ENCODE results near the gene MBTPS1. TPM values are rescaled to one million over a fixed set of nuclear protein-coding genes. Genes with fewer than 3 reads are reported as not detected.

MBTPS1 gene
- 71.9 TPM for polyA plus RNA-seq (2013, experiment 1 of 2; ENCODE audit: insufficient read length)
- polyA plus RNA-seq (2013, experiment 2 of 2; ENCODE audit: insufficient read length): 68.6 TPM

DNA sequence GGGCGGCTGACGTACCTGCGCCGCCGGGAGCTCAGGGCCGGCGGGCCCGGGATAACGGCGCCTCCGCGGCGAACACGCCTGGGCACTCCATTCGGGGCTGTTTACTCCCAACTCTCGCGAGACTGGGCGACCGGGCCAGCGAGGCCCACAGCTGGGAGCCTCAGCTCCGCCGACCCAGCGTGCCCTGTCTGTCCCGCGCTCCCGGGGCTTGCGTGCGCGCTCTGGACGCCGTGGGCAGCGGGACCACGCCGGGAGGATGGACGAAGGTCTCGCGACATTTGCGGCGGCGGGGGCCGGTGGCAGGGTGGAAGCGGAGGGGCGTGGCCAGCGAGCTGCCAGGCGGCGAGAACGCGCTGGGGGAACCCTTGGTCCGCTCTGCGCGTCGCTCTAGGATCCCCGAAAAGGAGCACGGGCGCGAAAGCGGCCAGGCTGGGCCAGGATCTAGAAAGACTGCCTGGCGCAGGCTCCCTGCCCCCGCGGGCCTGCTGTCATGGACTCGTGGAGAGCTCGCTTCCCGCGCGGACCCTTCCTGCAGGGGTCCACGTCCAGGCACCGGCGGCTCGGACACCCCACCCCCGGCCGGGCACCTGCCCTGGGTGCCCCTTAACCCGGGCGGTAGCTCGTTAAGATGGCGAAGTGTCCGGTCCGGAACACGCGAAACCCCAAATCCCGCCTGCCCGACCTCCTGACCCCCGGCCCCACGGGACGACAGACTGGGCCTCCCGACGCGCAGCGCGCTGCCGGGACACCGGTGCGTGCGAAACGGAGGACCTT lies at the start of gene MBTPS1:
TSS of gene MBTPS1 (minus strand) at position 223 of the 774 bp plus-strand sequence. CDS start 15,159 bp downstream, outside the sequence.
- DNase-seq: peak; percentile 98

- no peak for DNase-seq
These were observed 49.0 kb upstream of the MBTPS1 start for GRCh38 chr16:84165746-84166145.

GRCh38 chr16:84161801-84162200 lies 45.1 kb upstream of the MBTPS1 start:
- no peak for DNase-seq

GRCh38 chr16:84161037-84161436 lies 44.3 kb upstream of the MBTPS1 start:
- no peak for DNase-seq

DNA sequence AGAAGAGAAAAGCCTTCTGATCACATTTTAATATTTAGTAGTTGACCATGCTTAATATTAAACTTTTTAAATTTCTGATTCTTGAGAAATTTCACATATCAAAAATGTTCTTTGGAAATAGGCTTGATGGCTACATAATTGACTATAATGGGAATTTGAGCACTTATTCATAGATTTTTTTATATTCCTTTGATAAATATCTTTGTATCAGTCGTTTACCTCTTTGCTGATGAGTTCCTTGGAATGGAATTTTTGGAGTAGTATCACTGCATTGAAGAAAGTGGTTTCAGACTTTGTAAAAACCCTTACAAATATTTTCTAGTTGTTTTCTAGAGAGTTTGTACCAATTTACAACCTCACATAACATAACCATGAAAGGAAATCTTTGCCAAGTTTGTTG lies 43.1 kb upstream of the MBTPS1 start:
- no peak for DNase-seq

GRCh38 chr16:84159007-84159406 lies 42.3 kb upstream of the MBTPS1 start:
- DNase-seq: no peak

DNA sequence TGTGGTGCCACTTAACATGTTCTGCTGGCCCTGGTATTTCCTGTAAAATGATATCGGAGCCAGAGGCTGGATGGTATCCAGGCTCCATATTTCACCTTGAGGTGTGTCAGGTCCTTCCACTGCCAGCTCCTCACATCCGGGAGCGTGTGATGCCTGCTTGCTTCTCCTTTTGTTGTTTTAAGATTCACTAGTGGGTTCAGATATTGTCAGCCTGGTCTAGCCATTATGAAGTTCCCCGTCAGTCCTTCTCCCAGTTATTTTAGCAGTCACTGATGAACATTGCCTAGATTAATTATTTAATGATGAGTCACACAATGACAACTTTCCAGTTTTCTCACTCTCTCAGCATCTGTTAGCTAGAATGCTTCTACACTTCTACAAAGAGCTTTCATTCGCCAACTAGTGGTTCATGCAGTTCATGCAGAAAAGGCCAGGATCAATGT lies 39.6 kb upstream of the MBTPS1 start:
- DNase-seq: no peak

DNA sequence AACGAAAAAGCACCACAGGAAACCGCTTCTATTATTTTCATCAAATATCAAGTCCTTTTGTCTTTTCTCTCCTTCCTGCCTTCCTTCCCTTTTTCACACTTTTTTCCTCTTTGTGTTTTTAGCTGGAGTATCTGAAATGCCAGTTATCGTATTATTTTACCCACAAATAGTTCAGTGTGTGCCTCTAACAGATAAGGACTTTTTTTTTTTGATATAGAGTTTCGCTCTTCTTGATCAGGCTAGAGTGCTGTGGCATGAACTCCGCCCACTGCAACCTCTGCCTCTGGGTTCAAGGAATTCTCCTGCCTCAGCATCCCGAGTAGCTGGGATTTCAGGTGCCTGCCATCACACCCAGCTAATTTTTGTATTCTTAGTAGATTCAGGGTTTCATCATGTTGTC lies 39.0 kb upstream of the MBTPS1 start:
- DNase-seq: no peak

DNA sequence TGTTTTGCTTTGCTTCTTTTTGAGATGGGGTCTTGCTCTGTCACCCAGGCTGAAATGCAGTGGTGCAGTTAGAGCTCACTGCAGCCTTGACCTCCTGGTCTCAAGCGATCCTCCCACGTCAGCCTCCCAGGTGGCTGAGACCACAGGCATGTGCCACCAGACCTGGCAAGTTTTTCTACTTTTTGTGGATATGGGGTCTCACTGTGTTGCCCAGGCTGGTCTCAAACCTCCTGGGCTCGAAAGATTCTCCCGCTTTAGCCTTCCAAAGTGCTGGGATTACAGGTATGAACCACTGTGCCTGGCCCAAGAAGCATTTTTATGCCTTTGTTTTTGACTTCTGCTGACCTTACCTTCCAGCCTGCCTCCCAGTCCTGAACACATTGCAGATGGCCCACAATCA lies 38.5 kb upstream of the MBTPS1 start:
- no peak for DNase-seq

DNA sequence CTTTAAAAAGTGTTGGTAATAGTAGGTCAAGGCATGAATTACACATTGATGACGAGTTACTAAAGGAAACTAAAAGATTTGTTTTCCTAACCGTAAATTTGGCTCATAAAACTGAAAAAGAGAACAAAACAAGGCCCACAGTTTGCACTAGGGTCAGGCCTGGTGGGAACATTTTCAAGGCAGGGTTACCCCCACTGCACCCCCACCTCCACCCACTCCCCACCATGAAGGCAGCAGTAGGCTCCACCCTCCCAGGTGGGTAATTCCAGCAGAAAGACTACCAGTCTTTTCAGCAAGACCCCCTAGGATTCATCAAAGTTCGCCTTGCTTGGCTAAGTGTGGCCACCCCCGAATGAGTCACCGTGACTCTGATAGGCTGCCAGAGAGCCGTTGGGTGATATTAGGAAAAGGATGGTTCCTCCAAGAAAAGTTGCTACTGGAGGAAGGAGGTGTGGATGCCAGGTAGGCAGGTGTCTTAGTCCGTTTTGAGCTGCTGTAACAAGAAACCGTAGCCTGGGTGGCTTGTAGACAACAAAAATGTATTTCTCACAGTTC lies 37.0 kb upstream of the MBTPS1 start:
- no peak for DNase-seq

DNA sequence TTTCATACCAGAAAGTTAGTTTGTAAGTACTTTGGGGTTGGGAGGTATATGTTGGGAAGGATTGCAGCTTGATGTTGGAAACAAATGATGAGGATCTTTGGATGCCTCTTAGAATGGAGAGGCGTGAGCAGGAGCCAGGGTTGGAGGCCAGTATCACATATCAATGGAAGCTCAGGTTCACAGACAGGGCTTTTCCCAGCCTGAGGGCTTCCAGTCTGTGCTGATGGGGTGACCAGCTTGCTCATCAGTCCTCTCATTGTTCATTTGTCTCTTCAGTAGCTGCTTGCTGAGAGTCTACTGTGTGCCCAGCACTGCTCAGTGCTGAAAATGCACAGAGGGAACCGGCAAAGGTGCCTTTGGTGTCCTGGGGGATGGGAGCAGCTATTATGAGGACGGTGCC lies 34.2 kb upstream of the MBTPS1 start:
- DNase-seq: no peak

GRCh38 chr16:84144859-84145639 lies 28.3 kb upstream of the MBTPS1 start, which contains the start of the genes DNAAF1 and HSDL1:
TSS of gene DNAAF1 (plus strand) at chr16:84145308. CDS start at chr16:84145441, 133 bp downstream.
TSS of gene HSDL1 (minus strand) at chr16:84145177. CDS start at chr16:84131321, 13,856 bp downstream.
- peak; percentile 79 for DNase-seq

GRCh38 chr16:84144209-84144858 lies 27.6 kb upstream of the MBTPS1 start:
- DNase-seq: no peak

DNA sequence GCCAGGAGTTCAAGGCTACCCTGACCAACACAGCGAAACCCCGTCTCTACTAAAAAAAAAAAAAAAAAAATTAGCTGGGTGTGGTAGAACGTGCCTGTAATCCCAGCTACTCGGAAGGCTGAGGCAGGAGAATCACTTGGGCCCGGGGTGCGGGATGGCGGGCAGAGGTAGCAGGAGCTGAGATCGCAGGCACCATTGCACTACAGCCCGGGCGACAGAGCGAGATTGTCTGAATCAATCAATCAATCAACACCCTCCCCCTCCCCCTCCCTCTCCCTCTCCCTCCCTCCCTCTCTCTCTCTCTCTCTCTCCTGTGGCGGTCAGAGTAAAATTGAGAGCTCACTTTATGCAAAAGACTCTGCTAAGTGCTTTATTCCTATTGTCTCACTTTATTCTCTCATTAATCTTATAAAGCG lies 27.1 kb upstream of the MBTPS1 start:
- DNase-seq: no peak

DNA sequence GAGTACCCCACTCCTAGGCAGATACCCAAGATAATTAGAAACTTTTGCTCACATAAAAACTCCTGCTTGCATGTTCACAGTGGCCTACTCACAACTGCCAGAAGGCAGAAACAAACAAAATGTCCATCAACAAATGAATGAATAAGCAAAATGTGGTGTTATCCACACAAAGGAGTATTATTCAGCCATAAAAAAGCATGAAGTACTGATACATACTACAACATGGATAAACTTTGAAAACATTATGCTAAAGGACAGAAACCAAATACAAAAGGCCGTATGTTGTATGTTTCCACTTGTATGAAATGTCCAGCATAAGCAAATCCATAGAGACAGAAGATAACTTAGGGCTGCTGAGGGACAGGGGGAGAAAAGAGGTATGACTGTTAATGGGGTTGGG lies 26.3 kb upstream of the MBTPS1 start:
- no peak for DNase-seq

GRCh38 chr16:84141143-84141670 lies 24.5 kb upstream of the MBTPS1 start:
- DNase-seq: no peak

DNA sequence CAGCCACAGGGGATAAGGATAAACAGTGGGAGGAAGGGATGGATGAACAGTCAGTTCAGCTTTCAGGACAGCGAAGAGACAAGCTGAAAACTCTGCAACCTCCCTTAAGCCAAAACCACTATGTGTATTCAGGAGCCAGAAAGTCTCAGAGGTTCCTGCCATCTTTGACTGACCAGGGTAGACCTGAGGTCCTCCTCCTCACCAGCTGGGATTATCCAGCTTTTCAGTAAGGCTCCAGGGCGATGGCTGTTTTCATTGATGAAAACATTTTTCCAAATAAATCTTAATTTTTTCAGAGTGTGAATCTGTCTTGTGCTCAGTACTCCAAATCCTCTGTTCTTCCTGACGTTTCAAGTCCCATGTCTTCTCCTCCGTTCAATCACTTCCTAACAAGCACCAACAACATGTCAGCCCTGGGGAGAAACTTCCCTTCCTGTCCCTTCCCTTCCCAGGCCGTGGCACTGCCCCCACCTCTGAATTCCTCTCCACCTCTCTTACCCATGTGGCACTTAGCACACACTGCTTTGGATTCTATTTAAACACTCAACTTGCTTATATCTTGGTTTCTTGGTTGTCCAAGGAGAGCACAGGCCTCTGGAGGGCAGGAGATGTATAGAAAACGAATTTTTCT lies 23.0 kb upstream of the MBTPS1 start:
- no peak for DNase-seq

DNA sequence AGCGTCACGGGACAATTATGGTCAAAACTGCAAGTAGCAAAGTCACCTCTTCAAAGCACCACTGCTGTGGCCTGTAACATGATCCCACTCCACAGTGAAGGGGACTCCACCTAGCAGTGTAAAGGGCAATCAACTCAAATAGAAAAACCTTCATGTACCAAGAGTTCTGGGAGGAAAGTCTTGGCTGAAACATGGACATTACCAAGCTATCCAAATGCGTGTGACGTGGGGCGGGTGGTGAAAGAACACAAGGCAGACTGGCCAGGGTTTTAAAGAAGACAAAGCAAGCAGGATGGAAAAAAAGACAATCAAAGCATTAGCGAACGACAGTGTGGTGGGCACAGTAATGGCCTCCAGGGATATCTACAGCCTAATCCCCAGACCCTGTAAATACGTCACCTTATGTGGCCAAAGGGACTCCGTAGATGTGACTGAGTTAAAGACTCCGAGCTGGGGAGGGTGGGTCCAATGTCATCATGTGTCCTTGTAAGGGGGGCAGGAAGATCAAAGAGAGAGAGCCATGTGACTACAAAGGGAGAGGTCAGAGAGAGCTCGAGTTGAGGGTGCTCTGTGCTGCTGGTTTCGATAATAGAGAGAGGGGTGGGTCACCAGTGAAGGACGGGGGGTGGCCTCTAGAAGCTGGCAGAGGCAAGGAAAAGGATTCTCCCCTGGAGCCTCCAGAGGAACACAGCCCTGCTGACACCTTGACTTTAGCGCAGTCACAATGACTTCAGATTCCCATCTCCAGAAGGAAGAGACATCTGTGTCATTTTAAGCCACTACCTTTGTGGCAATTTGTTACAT lies 22.3 kb upstream of the MBTPS1 start:
- peak; percentile 45 for DNase-seq

GRCh38 chr16:84138500-84138823 lies 21.7 kb upstream of the MBTPS1 start:
- DNase-seq: no peak

DNA sequence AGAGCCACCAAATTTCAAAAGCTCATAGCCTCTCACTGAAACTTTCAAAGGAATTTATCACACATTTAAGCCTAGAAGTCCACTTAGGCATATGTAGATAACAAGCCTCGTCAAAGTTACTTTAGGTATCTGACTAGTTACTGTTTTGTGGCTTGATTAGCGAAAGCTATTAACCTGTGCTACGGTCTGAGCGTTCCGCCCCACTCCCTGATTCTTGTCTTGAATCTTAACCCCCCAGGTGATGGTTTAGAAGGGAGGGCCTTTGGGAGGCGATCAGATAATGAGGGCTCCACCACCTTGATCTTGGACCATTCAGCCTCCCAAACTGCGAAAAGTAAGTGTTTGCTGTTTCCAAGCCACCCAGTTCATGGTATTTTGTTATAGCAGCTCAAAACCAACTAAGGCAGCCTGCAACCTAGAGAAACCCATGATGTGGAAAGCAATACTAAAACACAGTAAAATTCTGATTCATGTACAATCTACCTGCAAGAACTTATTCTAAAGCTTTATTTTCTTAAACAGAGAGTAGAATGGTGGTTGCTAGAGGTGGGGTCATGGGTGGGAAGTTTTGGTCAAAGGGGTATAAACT lies 21.1 kb upstream of the MBTPS1 start:
- no peak for DNase-seq

GRCh38 chr16:84137287-84137686 lies 20.5 kb upstream of the MBTPS1 start:
- no peak for DNase-seq

Data from fibroblast of skin of back (primary cell).